Measurements from ENCODE around the gene MARCHF10.
"Not testable (repeated sequence)": the region's sequence is repeated elsewhere in the genome, so short reads cannot be mapped to it uniquely, and the experiment has no call there.

- TF ChIP-seq CTCF, POLR2A (IDR thresholded peaks at IDR 0.05): not testable (repeated sequence)
Observed at GRCh38 chr17:62849591-62850415, 41.7 kb upstream of the MARCHF10 start.

Data from ovary (tissue), 3 donors.